Limb (tissue), 2 donors: ENCODE measurements around the gene PLEKHA5.

Experiments
- DNase-seq, 2 donors: peaks; one replicate each; pipeline ENCODE4 v3.0.0-alpha.2; 2016; ENCODE audit errors: extremely low spot score in 2 of 2

Gene PLEKHA5

GRCh38 chr12:19127270-19127669, 2.3 kb upstream of the PLEKHA5 start:
- no peak for DNase-seq

- DNase-seq = no peak
Observed at GRCh38 chr12:19128485-19128884, 1.0 kb upstream of the PLEKHA5 start.

- DNase-seq = peak in 1 of 2 donors; percentile 35
Observed at GRCh38 chr12:19129122-19129485, 429 bp upstream of the PLEKHA5 start.

GRCh38 chr12:19130224-19131024, 891 bp downstream of the PLEKHA5 start:
- peak; percentile 18 to 80 for DNase-seq

DNA sequence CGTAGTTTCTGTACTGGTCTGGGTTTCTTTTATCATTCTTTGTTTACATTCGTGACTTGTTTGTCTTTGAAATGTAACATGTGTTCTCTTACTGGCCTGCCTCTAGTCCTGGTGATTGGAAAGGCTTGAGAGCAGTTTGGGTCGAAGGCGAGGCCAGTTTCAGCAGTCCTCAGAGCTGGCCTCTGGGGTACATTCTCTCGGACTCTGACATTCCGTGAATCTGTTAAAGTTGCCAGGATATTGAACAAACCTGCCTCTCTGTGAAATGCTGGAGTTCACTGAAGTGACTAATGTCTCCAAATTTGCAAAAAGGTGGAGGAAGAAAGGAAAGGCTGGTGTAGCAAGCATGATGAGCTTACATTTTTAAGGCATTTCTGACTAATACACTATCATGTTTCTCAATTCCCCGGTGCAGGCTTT, 1.5 kb downstream of the PLEKHA5 start:
- peak in 1 of 2 donors; percentile 30 for DNase-seq

GRCh38 chr12:19138551-19138950, 9.0 kb downstream of the PLEKHA5 start:
- no peak for DNase-seq

DNA sequence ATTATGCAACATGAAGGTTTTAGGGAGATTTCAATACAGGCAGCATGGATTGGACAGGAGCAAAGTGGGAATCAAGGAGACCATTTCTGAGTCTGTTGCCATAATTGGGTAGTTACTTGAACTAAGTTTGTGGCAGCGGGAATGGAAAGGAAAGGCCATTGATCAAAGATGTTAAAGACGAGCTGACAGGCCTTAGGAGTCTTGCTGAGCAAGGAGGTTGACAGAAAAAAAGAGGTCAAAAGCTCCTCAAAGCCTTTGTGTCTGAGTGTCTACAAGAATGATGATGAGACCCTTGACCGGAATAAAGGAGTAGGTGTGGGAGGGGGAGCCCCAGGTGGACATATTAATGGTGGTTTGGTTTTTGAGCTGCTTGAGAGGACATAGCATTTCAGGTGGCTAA, 9.4 kb downstream of the PLEKHA5 start:
- DNase-seq = no peak

DNA sequence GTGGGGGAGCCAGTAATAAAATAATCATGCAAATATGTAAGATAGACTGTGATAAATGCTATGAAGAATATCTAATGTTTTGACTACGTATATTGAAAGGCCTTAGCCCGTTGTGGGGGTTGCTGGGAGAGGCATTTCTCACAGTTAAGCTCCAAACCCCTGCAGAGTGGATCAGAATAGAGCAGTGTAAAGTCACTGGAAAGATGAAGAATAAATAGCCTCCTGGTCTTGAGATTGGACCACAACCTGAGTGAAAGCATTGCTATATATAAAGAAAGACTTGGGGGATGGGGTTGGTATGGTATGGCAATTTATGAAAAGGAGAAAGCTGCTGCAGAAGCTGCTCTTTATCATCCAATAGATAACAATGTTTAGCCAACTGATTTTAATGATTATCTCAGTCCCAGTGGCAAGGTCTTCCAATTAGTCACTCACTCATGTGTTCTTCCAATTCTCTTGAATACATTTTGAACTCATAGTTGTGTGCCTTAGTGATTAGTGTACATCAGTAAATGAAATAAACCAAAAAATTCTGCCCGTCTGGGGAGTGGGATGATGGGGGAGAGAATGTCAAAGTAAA, 10.2 kb downstream of the PLEKHA5 start:
- DNase-seq = no peak

DNA sequence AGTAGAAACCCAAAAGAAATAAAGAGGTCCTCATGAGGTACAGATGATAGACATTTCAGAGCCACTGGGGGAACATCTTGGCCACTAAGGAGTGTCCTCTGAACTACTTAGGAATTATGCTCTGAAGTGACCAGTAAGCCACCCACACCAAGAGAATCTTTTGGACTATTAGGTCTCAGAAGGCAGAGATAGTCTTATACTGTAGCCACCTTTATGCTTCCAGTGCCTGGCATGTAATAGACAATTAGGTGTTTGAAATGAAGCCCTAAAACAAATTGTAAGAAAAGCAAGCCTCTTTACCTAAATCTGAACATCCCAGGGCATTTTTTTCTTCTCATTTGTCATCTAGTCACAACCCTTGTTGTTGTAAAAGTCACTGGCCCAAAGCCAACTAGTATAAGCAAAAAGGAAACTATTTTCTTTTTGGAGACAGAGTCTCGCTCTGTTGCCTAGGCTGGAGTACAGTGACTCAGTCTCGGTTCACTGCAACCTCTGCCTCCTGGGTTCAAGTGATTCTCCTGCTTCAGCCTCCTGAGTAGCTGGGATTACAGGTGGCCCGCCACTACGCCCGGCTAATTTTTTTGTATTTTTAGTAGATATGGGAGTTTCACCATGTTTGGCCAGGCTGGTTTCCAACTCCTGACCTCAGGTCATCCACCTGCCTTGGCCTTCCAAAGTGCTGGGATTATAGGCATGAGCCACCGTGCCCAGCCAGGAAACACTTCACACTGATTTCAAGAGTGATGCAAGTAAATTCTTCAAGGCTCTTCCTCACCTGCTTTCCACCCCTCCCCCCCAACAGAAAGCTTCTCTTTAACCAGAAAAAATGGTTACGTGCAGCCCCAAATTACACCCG, 11.1 kb downstream of the PLEKHA5 start:
- DNase-seq = no peak

DNA sequence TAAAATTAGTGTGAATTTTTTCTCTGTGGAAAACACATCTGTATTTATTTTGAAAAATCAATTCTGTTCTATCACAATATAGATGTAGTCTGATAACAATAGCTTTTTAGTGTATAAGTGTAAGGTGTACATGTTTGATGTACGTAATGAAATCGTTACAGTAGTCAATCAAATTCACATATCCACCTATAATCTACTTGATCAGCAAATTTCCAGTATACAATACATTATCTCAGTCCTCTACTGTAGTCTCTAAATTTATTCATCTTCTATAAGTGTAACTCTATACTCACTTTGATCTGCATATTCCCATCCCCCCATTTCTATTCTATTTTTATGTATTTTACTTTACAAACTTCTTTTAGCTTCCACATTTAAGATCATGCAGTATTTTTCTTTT, 13.0 kb downstream of the PLEKHA5 start:
- DNase-seq = no peak

DNA sequence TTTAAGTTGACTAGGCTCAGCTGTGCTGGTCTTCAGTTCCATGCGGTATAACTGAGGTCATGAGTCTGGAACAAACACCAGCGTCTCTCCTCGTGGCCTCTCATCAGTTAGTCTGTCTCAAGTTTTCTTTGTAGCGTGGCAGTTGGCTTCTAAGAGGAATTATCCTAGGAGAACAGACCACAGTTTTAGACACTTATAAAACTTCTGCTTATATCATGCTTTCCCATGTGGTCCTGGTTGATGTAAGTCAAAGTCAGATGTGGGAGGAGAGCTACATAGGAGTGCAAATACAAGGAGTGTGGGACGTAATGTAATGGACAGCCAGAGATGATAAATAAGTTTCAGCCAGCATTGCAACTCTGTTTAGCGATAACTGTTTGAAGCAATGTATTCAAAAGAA, 14.8 kb downstream of the PLEKHA5 start:
- no peak for DNase-seq

- DNase-seq = no peak
Observed at GRCh38 chr12:19144985-19145384, 15.5 kb downstream of the PLEKHA5 start.

DNA sequence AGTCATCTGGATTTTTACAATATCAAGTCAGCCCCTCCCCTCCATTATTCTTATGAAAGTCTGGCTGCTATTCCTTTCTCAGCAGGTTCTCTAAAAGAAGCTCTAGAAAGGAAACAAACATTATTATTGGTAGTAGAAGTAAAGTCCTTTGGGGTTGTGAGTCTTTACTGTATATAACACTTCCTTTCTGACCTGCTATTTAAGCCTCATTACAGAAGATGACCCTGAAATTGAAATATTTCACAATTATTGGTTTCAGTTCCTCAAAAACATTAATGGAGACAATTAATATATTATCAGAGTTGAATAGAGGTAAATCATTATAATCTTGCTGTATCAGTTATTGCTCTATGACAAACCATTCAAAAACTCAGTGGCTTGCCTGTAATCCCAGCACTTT, 19.3 kb downstream of the PLEKHA5 start:
- DNase-seq = no peak

- no peak for DNase-seq
Observed at GRCh38 chr12:19150273-19150900, 20.9 kb downstream of the PLEKHA5 start.

DNA sequence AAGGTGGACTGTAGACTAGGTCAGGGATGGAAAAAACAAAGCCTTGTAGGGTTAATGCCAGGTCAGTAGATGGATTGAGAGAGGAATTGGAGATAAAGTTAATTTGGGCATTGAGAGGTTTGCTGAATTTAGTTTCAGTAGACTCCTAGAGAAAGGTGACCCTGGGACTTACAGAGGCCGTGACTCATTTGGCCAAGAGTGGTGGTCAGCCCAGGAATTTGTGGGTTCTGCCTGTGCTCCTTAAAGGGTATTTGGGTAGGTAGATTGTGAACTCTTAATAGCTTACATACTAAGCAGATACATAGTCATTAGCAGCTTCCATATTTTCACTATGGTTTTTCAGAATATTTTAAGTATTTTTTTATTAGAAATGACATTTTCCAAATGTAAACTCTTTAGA, 21.8 kb downstream of the PLEKHA5 start:
- DNase-seq = no peak

DNA sequence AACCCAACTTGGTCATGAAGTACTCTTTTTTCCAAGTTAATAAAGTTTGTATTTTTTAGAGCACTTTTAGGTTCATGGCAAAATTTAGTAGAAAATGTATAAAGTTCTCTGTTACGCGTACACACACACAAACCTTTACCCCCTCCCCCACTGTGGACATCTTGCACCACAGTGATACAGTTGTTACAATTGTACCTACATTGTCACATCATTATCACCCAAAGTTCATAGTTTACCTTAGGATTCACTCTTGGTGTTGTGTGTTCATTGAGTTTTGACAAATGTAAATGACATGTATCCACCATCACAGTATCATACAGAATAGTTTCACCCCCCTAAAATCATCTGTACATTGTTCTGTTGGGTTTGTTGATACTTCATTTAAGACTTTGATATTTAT, 23.9 kb downstream of the PLEKHA5 start:
- DNase-seq = no peak

GRCh38 chr12:19154686-19155085, 25.2 kb downstream of the PLEKHA5 start:
- no peak for DNase-seq

GRCh38 chr12:19155981-19156734, 26.6 kb downstream of the PLEKHA5 start:
- no peak for DNase-seq

- no peak for DNase-seq
Observed at GRCh38 chr12:19158923-19159322, 29.4 kb downstream of the PLEKHA5 start.

DNA sequence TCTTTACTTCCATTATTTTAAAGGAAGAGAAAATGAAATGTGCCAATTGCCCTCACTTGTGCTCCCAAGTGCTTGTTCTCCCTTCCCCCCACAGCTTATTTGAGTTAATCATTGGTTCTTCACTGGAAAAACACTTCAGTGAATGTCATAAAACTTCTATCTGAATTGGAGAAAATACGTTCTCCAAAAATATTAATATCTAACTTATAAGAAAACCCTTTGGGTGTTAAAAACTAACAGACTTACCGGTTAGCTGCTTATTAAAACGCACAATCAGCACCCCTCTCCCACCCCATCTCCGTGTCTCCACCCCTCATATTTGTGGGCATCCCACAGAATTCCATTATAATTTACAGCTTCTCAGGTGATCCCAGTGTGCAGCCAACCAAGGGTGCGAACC, 31.7 kb downstream of the PLEKHA5 start:
- DNase-seq = no peak

GRCh38 chr12:19165451-19165850, 35.9 kb downstream of the PLEKHA5 start:
- no peak for DNase-seq
